Activated T-helper 17 cell treated with anti-CD3 and anti-CD28 coated beads, Interleukin-2, amount 50 U/mL, for 72 hours (primary cell): ENCODE measurements around the gene GMCL2. TPM values are rescaled to one million over a fixed set of nuclear protein-coding genes. Genes with fewer than 3 reads are reported as not detected.
"Not testable (repeated sequence)": the region's sequence is repeated elsewhere in the genome, so short reads cannot be mapped to it uniquely, and the experiment has no call there.

ENCODE experiments used
- ATAC-seq: fragments of 150-1000 bp; cut with Tn5 transposase; replicated peaks from 2 replicates; pipeline ENCODE4 v1.10.0; 2021; ENCODE audit warnings: mild to moderate bottlenecking, moderate library complexity
- H3K27ac Mint-ChIP-seq: one replicate; pipeline ENCODE4 v1.8.0; 2022; ENCODE audit warnings: mixed read lengths
- H3K27me3 Mint-ChIP-seq: one replicate; pipeline ENCODE4 v1.8.0; 2022; ENCODE audit warnings: mixed read lengths
- H3K36me3 Mint-ChIP-seq: one replicate; pipeline ENCODE4 v1.8.0; 2022; ENCODE audit warnings: low read depth, mild to moderate bottlenecking, mixed read lengths
- H3K4me1 Mint-ChIP-seq: one replicate; pipeline ENCODE4 v1.8.0; 2022; ENCODE audit warnings: mixed read lengths
- H3K4me3 Mint-ChIP-seq: one replicate; pipeline ENCODE4 v1.8.0; 2022; ENCODE audit warnings: mild to moderate bottlenecking, mixed read lengths
- H3K9me3 Mint-ChIP-seq: one replicate; pipeline ENCODE4 v1.8.0; 2022; ENCODE audit warnings: mixed read lengths
- total RNA-seq, 2 donors: library from RNA; stranded (reverse); gene quantifications; one replicate each; pipeline ENCODE4 v1.2.3, GENCODE V29; 2022

The GMCL2 gene, protein sequence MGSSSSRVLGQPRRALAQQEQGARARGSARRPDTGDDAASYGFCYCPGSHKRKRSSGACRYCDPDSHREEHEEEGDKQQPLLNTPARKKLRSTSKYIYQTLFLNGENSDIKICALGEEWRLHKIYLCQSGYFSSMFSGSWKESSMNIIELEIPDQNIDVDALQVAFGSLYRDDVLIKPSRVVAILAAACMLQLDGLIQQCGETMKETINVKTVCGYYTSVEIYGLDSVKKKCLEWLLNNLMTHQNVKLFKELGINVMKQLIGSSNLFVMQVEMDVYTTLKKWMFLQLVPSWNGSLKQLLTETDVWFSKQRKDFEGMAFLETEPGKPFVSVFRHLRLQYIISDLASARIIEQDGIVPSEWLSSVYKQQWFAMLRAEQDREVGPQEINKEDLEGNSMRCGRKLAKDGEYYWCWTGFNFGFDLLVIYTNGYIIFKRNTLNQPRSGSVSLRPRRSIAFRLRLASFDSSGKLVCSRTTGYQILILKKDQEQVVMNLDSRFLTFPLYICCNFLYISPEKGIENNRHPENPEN
- total RNA-seq: not detected

- H3K27ac Mint-ChIP-seq: no peak within 1 kb of the TSS
- no peak for ATAC-seq
- no peak within 1 kb of the TSS for H3K4me3 Mint-ChIP-seq
- peaks cover 7% of the 10 kb centered on the region for H3K27me3 Mint-ChIP-seq
- no peaks in the 10 kb centered on the region for H3K36me3 Mint-ChIP-seq
- H3K9me3 Mint-ChIP-seq: no peaks in the 10 kb centered on the region
- no peaks in the 10 kb centered on the region for H3K4me1 Mint-ChIP-seq
These were observed at the start of gene GMCL2 for GRCh38 chr5:178187014-178187413. Gene GMCL2 (minus strand): TSS chr5:178187371. CDS start chr5:178187299, 72 bp downstream.

DNA sequence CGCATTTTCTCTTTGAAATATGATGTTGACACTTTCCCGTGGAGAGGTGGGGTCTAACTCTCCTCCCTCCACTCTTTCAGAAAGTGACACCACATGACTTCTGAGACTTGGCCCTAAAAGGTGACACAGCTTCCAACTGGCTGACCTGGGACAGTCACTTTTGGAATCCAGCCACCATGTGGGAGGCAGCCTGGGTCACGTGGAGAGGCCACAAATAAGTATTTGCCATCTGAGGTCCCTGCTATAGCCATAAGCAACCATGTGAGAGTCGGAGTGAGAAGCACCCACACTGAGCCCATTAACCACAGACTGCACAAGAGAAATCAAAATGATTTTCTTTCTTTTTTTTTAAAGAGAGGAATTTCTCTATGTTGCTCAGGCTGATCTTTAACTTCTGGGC lies 49.5 kb upstream of the GMCL2 start:
- Mint-ChIP-seq H3K4me1 (peaks cover 25% of the 10 kb centered on the region), H3K27me3 (no peaks in the 10 kb centered on the region), H3K9me3 (no peaks in the 10 kb centered on the region), H3K36me3 (peaks cover 3% of the 10 kb centered on the region), H3K27ac (peak overlapping the region; percentile 76), H3K4me3 (no peak overlapping the region)
- ATAC-seq: peak; percentile 6

DNA sequence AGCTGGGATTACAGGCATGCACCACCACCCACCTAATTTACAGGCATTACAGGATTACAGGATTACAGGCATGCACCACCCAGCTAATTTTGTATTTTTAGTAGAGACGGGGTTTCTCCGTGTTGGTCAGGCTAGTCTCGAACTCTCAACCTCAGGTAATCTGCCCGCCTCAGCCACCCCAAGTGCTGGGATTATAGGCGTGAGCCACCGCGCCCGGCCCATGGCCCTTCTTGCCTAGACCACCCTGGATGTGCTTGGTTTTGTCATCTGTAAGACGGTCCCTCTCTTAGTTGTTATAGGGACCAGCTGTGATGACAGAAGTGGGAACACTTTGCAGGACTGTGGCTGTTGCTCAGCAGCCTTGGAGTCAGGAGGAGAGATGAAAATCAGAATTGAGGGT lies 49.0 kb upstream of the GMCL2 start:
- H3K4me3 Mint-ChIP-seq: no peak overlapping the region
- no peaks in the 10 kb centered on the region for H3K9me3 Mint-ChIP-seq
- no peak for ATAC-seq
- H3K27ac Mint-ChIP-seq: no peak overlapping the region
- peaks cover 28% of the 10 kb centered on the region for H3K4me1 Mint-ChIP-seq
- H3K36me3 Mint-ChIP-seq: peaks cover 8% of the 10 kb centered on the region
- H3K27me3 Mint-ChIP-seq: no peaks in the 10 kb centered on the region

DNA sequence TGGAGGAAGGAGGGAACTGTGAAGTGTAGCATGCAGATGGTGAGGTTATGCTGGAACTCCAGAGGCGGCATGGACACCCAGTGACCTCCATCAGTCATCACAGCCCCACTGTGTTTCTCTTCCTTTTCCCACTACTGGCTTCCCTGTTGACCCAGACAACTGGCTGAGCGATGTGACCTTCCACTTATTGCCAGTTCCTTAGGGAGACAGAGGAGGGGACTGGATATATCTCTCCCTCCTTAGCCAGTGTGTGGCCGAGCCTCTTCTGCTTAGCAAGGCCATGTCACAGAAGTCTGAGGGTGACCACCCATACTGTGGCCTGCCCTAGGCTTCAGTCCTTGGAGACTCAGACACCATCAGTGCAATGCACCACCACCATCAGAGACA lies 48.4 kb upstream of the GMCL2 start:
- H3K27ac Mint-ChIP-seq: no peak overlapping the region
- no peak for ATAC-seq
- peaks cover 28% of the 10 kb centered on the region for H3K4me1 Mint-ChIP-seq
- no peaks in the 10 kb centered on the region for H3K9me3 Mint-ChIP-seq
- H3K36me3 Mint-ChIP-seq: peaks cover 14% of the 10 kb centered on the region
- no peak overlapping the region for H3K4me3 Mint-ChIP-seq
- H3K27me3 Mint-ChIP-seq: no peaks in the 10 kb centered on the region

DNA sequence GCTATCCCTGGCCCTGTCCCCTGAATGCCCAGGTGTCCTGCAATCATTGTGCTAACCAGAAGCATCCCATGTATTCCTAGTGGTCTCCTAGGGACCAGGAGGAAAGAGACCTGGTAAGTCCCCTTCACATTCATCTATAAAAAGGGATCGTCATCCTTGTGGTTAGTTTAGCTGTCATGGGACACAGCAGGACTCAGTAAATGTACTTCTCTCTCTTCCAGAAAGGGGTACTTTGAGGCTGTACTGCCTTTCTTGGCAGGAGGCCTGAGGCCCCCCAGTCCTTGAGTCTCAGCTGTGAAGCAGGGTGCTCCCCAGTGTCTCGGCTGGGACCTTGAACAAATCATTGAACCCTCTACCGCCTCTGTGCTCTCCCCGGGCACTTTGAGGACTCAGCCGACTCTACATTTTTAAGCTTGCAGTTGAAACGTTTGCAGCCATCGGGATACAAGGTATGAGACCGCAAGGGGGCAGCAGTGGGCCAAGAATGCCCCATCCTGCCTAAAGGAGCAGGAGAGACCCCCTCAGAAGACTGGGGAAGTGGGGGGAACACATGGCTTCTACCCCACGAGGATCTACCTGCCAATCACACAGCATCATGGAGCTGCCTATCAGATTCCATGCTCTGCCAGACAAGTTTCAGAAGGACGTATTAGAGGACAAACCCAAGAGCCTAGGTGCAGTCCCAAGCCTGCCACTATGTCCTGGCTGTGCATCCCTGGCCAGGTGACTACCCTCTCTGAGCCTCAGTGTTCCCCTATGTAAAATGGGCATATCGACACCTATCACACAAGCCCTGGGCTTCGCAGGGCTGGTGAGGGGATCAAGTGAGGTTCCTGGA lies 47.8 kb upstream of the GMCL2 start:
- no peaks in the 10 kb centered on the region for H3K9me3 Mint-ChIP-seq
- H3K4me1 Mint-ChIP-seq: peaks cover 29% of the 10 kb centered on the region
- no peak overlapping the region for H3K4me3 Mint-ChIP-seq
- H3K27ac Mint-ChIP-seq: peak overlapping the region; percentile 3
- ATAC-seq: no peak
- peaks cover 20% of the 10 kb centered on the region for H3K36me3 Mint-ChIP-seq
- no peaks in the 10 kb centered on the region for H3K27me3 Mint-ChIP-seq

DNA sequence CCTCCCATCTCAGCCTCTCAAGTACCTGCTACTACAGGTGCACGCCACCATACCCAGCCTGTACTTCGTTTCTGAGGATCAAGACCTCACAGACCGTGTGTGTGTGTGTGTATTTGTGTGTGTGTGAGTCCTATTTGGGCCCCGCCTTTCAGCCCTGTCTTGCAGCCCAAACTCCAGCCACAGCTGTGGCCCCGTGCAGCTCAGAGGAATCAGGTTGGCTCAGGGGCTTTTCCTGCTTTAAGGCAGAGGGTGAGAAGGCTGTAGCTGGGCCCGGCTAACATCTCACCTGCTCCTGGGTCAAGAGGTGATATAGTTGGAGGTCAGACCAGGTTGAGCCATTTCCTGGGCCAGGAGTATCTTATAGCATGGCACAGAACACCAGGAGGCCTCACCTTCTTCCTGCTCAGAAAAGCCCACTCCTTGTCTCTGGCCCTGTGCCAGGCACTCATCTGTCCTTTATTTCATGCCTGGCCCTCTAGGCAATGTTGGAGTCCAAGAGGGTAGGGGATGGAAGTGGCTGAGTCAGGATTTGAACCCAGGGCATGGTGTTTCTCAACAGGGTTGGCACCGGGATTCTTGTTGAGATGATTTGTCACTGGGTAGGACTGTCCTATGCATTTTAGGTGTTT lies 47.1 kb upstream of the GMCL2 start:
- peak overlapping the region; percentile 3 for H3K27ac Mint-ChIP-seq
- peaks cover 27% of the 10 kb centered on the region for H3K36me3 Mint-ChIP-seq
- no peaks in the 10 kb centered on the region for H3K27me3 Mint-ChIP-seq
- peaks cover 33% of the 10 kb centered on the region for H3K4me1 Mint-ChIP-seq
- H3K9me3 Mint-ChIP-seq: no peaks in the 10 kb centered on the region
- no peak for ATAC-seq
- peak overlapping the region; percentile 65 for H3K4me3 Mint-ChIP-seq

GRCh38 chr5:178232920-178233429 lies 45.8 kb upstream of the GMCL2 start:
- peak overlapping the region; percentile 85 for H3K27ac Mint-ChIP-seq
- H3K4me3 Mint-ChIP-seq: peak overlapping the region; percentile 65
- ATAC-seq: no peak
- H3K9me3 Mint-ChIP-seq: no peaks in the 10 kb centered on the region
- peaks cover 40% of the 10 kb centered on the region for H3K36me3 Mint-ChIP-seq
- H3K27me3 Mint-ChIP-seq: no peaks in the 10 kb centered on the region
- peaks cover 34% of the 10 kb centered on the region for H3K4me1 Mint-ChIP-seq

DNA sequence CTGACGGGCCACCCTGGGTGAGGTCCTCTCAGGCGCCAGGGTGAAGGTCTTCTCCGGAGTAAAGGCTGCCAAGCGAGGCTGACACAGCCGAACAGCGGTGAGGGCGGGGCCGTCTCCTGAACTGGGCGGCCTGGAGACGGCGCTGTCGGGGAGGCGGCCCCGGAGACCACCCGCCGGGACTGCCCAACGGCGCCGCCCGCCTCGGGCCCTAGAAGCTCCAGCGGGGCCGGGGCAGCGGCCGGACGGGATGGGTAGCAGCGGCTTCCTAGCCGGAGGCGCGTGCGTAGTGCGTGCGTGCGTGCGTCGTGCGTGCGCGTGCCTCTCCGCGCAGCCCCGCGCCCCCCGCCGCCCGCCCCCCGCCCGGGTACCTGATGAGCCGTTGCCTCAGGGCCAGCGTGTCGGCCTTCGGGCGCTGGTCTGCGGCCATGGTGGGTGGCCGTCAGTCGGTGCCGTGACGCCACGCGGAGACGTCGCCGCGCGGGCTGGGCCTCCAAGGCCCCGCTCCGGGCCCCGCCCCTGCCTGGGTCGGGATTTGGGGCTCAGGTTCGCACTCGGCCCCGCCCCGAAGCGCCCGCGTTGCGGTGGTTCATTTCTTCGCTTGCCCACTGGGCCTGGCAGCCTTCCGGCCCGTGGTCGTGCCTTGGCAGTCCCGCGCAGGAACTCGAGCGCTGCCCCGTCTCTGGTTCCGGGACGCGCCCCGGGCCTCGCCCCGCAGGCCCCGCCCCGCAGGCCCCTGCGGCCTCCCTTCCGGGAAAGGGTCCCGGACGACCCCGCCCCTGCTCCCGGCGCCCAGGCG lies 45.2 kb upstream of the GMCL2 start, which contains the start of gene PHYKPL:
Gene PHYKPL, minus strand, starts transcription at position 679 of the 796 bp plus-strand sequence. Its CDS starts 252 bp downstream, at position 427.
- Mint-ChIP-seq H3K27me3 (no peaks in the 10 kb centered on the region), H3K9me3 (no peaks in the 10 kb centered on the region), H3K4me3 (peak within 1 kb of the TSS; percentile 89), H3K4me1 (peaks cover 40% of the 10 kb centered on the region), H3K27ac (peak within 1 kb of the TSS; percentile 89), H3K36me3 (peaks cover 46% of the 10 kb centered on the region)
- peak; percentile 80 for ATAC-seq

GRCh38 chr5:178231539-178232123 lies 44.5 kb upstream of the GMCL2 start:
- ATAC-seq: peak; percentile 5
- H3K4me1 Mint-ChIP-seq: peaks cover 43% of the 10 kb centered on the region
- H3K27me3 Mint-ChIP-seq: no peaks in the 10 kb centered on the region
- H3K36me3 Mint-ChIP-seq: peaks cover 53% of the 10 kb centered on the region
- peak overlapping the region; percentile 89 for H3K4me3 Mint-ChIP-seq
- peak overlapping the region; percentile 89 for H3K27ac Mint-ChIP-seq
- H3K9me3 Mint-ChIP-seq: no peaks in the 10 kb centered on the region

DNA sequence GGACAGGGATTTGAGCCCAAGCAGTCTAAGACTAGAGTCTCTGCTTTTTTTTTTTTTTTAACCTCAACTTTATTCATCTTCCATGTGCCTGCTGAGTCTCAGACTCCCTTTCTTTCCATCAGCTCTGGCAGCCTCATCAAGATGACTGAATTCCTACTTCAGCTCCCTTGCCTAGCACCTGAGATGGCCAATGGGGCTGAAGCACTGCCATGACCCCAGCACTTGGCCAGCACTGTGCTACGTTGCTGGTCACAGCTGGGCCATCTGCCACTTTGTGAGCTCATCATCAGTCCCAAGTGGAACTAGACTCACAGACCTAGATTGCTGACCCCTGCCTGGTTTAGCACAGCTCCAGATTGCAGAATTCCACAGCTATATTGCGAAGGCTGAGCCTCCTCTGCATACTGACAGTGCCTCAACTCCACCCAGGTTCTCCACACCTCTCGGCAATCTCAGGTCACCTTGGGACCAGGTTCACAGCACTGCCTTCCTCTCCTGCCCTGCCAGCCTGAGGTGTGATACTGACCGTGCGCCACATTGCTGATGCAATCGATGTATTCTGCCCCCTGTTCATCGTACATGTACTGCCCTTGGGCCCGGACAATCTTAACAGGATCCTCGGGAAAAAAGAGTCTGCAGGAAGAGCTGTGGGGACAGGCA lies 43.8 kb upstream of the GMCL2 start:
- H3K27me3 Mint-ChIP-seq: no peaks in the 10 kb centered on the region
- H3K4me1 Mint-ChIP-seq: peaks cover 43% of the 10 kb centered on the region
- peaks cover 59% of the 10 kb centered on the region for H3K36me3 Mint-ChIP-seq
- H3K4me3 Mint-ChIP-seq: peak overlapping the region; percentile 89
- H3K27ac Mint-ChIP-seq: peak overlapping the region; percentile 89
- H3K9me3 Mint-ChIP-seq: no peaks in the 10 kb centered on the region
- no peak for ATAC-seq

DNA sequence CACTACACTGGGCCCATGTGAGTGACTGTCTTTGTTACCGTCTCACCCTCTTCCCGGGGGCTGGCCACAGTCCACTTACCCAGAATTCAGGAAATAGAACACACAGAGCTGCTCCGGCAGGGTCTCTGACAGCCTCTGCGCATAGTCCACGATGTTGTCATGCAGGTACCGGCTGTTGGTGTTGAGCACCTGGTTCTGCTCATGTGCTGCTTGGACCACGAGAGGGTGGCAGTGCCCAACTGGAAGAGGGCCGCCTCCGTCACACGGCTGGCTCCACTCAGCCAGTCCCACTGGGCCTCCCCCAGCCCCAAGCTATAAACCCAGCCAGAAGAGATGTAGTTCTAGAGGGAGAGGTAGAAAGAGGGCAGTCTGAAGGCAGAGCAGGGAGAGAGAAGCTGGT lies 42.7 kb upstream of the GMCL2 start:
- H3K36me3 Mint-ChIP-seq: peaks cover 71% of the 10 kb centered on the region
- H3K4me1 Mint-ChIP-seq: peaks cover 37% of the 10 kb centered on the region
- peak overlapping the region; percentile 89 for H3K27ac Mint-ChIP-seq

DNA sequence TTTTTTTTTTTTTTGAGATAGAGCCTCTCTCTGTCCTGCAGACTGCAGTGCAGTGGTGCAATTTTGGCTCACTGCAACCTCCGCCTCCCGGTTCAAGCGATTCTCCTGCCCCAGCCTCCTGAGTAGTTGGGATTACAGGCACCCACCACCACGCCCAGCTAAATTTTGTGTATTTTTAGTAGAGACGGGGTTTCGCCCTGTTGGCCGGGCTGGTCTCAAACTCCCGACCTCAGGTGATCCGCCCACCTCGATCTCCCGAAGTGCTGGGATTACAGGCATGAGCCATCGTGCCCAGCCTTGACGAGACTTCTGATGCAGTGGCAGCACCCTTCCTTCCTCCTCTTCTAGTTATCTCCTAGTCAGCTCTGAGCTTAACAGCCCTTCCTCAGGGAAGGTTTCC lies 41.9 kb upstream of the GMCL2 start:
- not testable (repeated sequence) for H3K27me3 Mint-ChIP-seq, H3K9me3 Mint-ChIP-seq, ATAC-seq
- peaks cover 36% of the 10 kb centered on the region for H3K4me1 Mint-ChIP-seq
- peak overlapping the region; percentile 89 for H3K27ac Mint-ChIP-seq
- H3K36me3 Mint-ChIP-seq: peaks cover 75% of the 10 kb centered on the region
- peak overlapping the region; percentile 89 for H3K4me3 Mint-ChIP-seq

More for the DNA sequence above, 42.7 kb upstream of the GMCL2 start:
- ATAC-seq: no peak
- peak overlapping the region; percentile 89 for H3K4me3 Mint-ChIP-seq
- H3K9me3 Mint-ChIP-seq: no peaks in the 10 kb centered on the region
- H3K27me3 Mint-ChIP-seq: no peaks in the 10 kb centered on the region

DNA sequence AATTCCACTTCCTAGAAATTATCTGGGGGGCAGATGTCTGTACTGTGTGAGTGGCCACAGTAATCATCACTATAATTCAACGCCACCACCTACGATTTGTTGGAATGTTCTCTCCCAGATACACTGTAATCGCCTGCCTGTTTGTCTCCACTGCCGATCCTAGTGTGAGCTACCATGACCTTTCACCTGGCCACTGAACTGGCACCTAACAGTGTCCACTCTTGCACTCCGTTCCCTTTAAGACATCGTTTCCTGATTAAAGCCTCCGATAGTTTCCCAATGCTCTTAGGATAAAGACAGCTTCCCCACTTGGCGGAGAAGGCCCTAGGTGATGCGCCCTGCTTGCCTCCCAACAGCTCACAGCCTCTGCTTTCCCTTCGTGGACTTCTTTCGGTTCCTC lies 41.4 kb upstream of the GMCL2 start:
- no peak for ATAC-seq
- Mint-ChIP-seq H3K36me3 (peaks cover 79% of the 10 kb centered on the region), H3K27me3 (no peaks in the 10 kb centered on the region), H3K27ac (no peak overlapping the region), H3K4me3 (no peak overlapping the region), H3K4me1 (peaks cover 36% of the 10 kb centered on the region), H3K9me3 (no peaks in the 10 kb centered on the region)
